Fibroblast of mammary gland (primary cell): ENCODE measurements around the gene PLIN1.

ENCODE experiments used
- DNase-seq: peaks from one replicate; pipeline ENCODE4 v3.0.0-alpha.2; 2010; ENCODE audit warnings: low read depth
- H3K4me3 ChIP-seq: 2 replicates; pipeline ENCODE4 v1.5.1; 2011; ENCODE audit warnings: low read depth, mild to moderate bottlenecking, low read length, moderate library complexity; ENCODE audit not compliant: control insufficient read depth
- TF ChIP-seq, protein P1 (sequence below): conservative IDR thresholded peaks from 2 replicates; pipeline ENCODE4 v1.5.1; 2011; ENCODE audit warnings: low read depth, low read length, inconsistent platforms; ENCODE audit not compliant: control insufficient read depth, insufficient read depth

The PLIN1 gene

GRCh38 chr15:89686522-89686921, 7.4 kb upstream of the PLIN1 start:
- no peak overlapping the region for H3K4me3 ChIP-seq
- TF ChIP-seq, protein P1, sequence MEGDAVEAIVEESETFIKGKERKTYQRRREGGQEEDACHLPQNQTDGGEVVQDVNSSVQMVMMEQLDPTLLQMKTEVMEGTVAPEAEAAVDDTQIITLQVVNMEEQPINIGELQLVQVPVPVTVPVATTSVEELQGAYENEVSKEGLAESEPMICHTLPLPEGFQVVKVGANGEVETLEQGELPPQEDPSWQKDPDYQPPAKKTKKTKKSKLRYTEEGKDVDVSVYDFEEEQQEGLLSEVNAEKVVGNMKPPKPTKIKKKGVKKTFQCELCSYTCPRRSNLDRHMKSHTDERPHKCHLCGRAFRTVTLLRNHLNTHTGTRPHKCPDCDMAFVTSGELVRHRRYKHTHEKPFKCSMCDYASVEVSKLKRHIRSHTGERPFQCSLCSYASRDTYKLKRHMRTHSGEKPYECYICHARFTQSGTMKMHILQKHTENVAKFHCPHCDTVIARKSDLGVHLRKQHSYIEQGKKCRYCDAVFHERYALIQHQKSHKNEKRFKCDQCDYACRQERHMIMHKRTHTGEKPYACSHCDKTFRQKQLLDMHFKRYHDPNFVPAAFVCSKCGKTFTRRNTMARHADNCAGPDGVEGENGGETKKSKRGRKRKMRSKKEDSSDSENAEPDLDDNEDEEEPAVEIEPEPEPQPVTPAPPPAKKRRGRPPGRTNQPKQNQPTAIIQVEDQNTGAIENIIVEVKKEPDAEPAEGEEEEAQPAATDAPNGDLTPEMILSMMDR = no peak
- DNase-seq = no peak

DNA sequence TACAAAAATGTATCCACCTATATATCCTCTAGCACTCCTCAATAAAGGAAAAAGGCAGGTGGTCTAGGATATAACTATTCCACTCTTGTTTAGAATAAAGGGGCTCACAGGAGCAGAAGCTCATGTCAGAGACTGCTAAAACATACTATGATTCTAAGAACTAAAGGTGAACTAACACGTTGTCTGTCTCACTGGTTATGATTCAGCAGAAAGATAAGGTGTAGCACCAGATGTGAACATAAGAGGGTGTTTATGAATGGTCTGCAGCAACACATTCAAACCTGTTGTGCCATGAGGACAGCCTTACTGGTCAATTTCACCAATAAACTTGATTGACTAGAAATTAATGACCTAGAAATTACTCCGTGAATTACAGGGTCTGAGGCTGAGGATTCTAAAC, 6.8 kb upstream of the PLIN1 start:
- H3K4me3 ChIP-seq = no peak overlapping the region
- TF ChIP-seq, protein P1 = no peak
- DNase-seq = no peak

GRCh38 chr15:89681146-89681545, 2.0 kb upstream of the PLIN1 start:
- no peak overlapping the region for H3K4me3 ChIP-seq
- no peak for DNase-seq
- TF ChIP-seq, protein P1 = no peak

GRCh38 chr15:89680282-89680873, 1.2 kb upstream of the PLIN1 start:
- TF ChIP-seq, protein P1 = no peak
- no peak overlapping the region for H3K4me3 ChIP-seq
- DNase-seq = peak; percentile 95

DNA sequence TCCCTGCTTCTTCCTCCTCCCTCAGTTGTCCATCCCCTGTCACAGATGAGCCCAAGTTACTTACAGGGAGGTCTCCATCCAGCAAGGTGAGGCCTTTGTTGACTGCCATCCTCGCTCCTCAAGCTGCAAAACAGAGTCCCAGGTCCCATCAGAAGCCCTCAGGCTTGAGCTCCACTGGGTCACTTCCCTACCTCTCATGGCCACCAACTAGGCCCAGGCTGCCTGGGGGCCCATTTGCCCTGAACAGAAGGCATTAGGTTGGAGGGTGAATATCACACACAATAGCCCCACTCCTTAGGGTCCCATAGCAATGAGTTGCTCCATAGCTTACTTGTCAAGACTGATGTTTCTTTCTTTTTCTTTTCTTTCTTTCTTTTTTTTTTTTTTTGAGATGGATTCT, 1.8 kb downstream of the PLIN1 start:
- no peak overlapping the region for H3K4me3 ChIP-seq
- TF ChIP-seq, protein P1 = no peak
- no peak for DNase-seq

DNA sequence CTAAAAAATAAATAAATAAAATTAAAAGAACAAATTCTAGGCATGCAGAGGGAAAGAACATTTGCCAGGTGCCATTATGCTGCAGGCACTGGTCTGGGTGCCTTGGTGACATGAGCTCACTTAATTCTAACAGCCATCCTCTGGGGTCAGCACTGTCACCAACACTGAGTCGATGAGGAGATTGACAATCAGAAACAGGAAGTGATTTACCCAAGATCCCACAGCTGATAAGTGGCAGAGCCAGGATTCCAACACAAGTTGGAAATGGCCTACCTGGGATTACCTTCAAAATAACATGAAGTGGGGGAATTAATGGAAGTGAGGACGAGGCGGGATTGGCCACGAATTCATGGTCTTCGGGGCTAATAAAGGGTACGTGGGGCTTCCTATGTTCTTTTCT, 3.6 kb downstream of the PLIN1 start:
- no peak for DNase-seq
- TF ChIP-seq, protein P1 = no peak
- H3K4me3 ChIP-seq = no peak overlapping the region

- no peak overlapping the region for H3K4me3 ChIP-seq
- TF ChIP-seq, protein P1 = no peak
- DNase-seq = no peak
Measured at GRCh38 chr15:89674526-89674925, 4.6 kb downstream of the PLIN1 start.
